Glomerular endothelial cell (primary cell): ENCODE data around the gene BOC. TPM values are rescaled to one million over a fixed set of nuclear protein-coding genes. Genes with fewer than 3 reads are reported as not detected.

Experiments
- total RNA-seq: library from RNA; depleted of rRNA; stranded (reverse); fragments of >200 nt; gene quantifications from 2 replicates; pipeline ENCODE4 v1.2.3, GENCODE V29; 2015

Gene BOC
- total RNA-seq, 1 donor from 2014 or later: 2.2 TPM

Other genes starting within 250 kb of the BOC start
- not detected in 2 replicates for gene CD200R1, start 236.5 kb upstream of the BOC start, total RNA-seq
- 14.4 and 15.3 TPM in 2 replicates for gene GTPBP8, start 220.6 kb upstream of the BOC start, total RNA-seq
- 3.2 and 5.2 TPM in 2 replicates for gene CFAP44, start 229.9 kb downstream of the BOC start, total RNA-seq